ENCODE results near the gene HLA-F.

GRCh38 chr6:29680904-29681303 is 42.3 kb upstream of the HLA-F start, which contains the start of gene ZFP57:
- no peak for TF ChIP-seq CTCF (IDR thresholded peaks at IDR 0.05)
- no peak for TF ChIP-seq POLR2AphosphoS5 (IDR thresholded peaks at IDR 0.05; ENCODE audit: low read depth, low read length)
- TF ChIP-seq USF1 (IDR thresholded peaks at IDR 0.05; ENCODE audit: borderline replicate concordance, low read depth), result no peak
- TF ChIP-seq EP300 (IDR thresholded peaks at IDR 0.05; ENCODE audit: borderline replicate concordance in 1 of 2, low read depth in 1 of 2, low read length in 1 of 2), result no peak
- no peak for TF ChIP-seq SIN3A (IDR thresholded peaks at IDR 0.05; ENCODE audit: borderline replicate concordance, low read depth, low read length)
- TF ChIP-seq IRF3 (IDR thresholded peaks at IDR 0.05; ENCODE audit: low read depth, low read length), result no peak
- TF ChIP-seq ZBTB33 (IDR thresholded peaks at IDR 0.05; ENCODE audit: borderline replicate concordance, low read depth), result no peak

Data from SK-N-SH (cell line).